ENCODE measurements around the gene TMC5.
A peak's percentile ranks its signal among the peaks of the same experiment; 100 is the strongest.

The TMC5 gene

DNA sequence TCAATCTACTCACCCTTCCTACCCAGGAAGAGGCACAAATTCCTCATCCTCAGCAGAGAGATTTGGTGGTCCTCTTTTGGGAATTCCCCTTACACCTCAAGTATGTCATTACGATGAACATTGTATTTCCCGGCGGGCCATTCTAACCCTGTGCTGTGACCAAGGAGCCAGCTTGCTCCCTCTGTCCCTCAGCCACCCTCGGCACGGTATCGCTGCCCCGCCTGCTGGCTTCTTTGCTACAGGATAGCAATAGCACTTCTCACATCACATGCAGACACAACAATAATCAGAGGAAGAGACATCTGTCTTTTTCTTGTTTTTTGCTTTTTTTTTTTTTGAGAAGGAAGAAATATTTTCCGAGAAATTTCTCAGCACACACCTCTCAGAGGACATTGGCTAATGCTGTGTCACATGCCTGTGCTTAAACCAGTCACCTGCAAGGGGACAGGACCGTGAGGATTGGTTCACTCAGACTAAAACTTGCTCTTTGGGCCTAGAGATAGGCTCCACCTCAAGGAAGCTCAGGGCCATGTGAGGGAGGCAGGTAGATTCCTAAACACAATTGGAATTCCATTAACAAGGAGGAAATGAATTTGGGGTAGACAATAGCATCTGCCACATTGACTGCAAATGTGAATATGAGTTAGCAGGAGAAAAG lies 41.2 kb downstream of the TMC5 start:
- no peak for DNase-seq (ENCODE audit: low spot score)

DNA sequence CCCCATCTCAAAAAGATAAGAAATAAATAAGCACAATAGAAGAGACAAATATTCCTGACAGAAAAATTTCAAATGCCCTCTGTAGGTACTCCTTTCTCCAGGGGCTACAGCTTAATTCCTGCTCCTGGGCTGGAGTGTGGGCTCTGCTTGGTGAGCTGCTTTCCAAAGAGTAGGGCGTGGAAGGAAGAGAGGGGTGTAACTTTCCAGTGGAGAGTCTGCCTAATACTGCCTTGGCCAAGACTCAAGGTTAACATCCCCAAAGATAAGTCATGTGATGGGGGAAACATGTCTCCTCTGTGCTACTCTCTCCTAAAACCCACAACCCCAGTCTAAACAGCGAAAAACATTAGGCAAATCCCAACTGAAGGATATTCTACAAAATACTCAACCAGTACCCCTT lies 42.7 kb downstream of the TMC5 start:
- DNase-seq (ENCODE audit: low spot score): no peak

DNA sequence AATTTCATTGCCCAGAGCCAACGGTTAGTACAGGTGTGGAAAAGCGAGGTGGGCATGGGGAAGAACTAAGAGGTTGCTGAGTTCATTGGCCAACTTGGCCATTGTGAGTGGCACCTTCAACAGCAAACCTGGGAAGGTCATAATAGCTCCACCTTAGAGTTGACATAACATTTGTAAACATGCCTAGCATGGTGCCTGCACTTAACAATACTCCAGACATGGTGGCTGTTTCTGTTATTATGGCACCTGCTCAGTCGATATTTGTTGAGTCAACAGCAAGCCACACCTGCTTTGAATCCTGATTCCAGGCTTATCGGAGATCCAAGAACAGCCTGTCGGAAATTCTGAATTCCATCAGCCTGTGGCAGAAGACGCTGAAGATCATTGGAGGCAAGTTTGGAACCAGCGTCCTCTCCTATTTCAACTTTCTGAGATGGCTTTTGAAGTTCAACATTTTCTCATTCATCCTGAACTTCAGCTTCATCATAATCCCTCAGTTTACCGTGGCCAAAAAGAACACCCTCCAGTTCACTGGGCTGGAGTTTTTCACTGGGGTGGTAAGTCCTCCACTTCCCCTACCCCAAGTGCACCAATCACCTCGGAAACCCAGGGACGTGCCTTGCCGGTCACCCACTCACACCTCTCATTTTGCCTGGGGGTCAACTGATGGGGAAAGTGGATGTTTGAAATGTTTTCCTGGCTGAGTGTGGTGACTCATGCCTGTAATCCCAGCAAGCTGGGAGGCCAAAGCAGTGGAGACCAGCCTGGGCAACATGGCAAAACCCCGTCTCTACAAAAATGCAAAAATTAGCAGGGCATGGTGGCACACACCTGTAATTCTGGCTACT lies 46.0 kb downstream of the TMC5 start:
- no peak for DNase-seq (ENCODE audit: low spot score)

DNA sequence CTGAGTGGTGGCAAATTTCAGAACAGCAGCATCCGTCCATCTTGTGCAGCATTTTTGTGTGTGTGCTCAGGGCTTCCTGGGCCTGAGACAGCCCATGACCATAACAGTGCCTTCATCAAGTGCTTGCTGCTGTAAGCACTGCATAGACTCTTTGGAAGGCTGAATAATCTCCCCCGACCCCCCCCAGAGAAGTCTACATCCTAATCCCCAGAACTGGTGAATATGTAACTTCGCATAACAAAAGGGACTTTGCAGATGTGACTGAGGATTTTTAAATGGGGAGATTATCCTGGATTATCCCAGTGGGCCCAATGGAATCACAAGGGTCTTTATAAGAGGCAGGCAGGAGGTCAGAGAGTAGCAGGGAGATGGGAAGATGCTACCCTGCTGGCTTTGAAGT lies 50.6 kb downstream of the TMC5 start:
- no peak for DNase-seq (ENCODE audit: low spot score)

DNA sequence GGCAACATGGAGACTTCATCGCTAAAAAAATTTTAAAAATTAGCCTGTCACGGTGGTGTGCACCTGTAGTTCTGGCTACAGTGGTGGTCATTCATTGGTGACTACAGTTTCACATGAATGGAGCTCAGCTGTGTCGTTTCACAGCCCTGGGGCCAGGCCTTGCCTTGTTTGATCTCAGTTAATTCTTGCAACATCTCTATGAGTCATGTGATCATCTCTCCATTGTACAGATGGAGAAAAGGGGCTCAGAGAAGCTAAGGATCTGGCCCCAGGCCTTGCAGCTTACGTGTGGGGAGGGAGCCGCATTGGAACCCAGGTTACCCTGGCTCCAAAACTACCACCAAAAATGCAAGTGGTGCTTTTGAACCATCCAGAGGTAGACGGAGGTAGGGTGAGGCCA lies 54.8 kb downstream of the TMC5 start:
- no peak for DNase-seq (ENCODE audit: low spot score)

DNA sequence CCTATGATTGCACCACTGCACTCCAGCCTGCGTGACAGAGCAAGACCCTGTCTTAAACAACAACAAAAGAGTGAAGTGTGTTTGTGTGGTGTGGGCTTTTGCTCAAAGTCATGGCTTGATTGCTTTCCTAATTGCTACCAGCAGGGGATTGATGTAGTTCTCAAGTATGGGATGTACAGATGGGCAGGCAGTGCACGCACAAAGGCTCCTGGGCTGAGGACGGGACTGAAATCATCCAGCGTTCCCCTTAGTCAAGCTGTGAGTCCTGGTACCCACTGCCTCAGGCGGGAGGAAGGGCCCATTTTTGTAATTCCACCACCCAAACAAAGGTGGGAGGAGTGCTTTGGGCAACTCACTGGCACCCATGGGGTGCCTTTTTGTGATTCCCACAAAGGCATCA lies 56.9 kb downstream of the TMC5 start:
- no peak for DNase-seq (ENCODE audit: low spot score)

DNA sequence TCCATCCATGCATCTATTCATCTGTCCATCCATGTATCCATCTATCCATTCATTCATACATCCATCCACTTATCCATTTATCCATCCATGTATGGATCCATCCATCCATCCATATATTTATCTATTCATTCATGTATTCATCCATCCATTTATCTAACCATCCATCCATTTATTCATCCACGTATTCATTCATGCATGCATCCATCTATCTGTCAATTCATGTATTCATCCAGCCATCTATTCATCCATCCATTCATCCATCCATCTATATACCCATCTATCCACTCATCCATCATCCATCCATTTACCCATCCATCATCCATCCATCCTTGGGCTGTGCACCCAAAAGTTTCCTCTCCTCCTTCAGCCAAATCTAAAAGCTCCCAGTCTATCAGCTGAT lies 60.8 kb downstream of the TMC5 start:
- no peak for DNase-seq (ENCODE audit: low spot score)

DNA sequence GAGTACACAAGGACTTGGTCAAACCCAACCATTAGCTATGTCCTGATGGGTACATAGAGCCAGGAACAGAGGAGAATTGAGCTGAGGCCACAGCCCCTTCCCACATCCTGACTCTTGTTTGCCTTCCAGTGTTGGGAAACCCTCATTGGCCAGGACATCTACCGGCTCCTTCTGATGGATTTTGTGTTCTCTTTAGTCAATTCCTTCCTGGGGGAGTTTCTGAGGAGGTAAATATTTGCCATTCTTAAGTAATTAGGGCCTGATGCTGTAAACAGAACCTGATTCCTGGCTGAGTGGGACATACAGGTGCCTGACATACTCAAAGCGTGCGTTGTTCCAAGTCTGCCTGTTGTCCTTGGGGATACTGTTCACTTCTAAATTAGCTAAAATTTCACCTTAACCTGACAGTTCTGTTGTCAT lies 61.6 kb downstream of the TMC5 start:
- DNase-seq (ENCODE audit: low spot score): no peak

DNA sequence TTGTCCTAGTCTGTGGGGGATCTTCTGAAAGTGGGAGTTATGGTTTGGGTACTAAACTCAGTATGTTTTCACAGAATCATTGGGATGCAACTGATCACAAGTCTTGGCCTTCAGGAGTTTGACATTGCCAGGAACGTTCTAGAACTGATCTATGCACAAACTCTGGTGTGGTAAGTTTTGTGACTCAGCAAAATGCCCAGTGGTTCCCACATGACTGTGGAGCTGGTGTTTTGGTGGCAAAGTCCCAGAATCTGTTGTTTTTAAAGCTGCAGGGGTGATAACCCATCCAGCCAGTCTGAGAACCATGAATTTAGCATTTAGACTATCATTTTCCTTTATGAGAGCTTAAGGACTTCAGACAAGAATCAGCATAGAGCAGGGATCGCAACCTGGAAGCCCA lies 63.6 kb downstream of the TMC5 start:
- no peak for DNase-seq (ENCODE audit: low spot score)

DNA sequence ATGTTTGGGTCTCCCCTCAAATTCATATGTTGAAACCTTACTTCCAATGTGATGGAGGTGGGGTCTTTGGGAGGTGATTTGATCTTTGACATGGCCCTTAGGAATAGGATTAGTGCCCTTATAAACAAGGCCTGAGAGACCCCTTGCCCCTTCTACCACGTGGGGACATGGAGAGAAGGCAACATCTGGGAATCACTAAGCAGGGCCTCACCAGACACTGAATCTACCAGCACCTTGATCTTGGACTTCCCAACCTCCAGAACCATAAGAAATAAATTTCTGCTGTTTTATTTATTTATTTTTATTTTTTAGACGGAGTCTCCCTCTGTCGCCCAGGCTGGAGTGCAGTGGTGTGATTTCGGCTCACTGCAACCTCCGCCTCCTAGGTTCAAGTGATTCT lies 64.1 kb downstream of the TMC5 start:
- DNase-seq (ENCODE audit: low spot score): no peak

DNA sequence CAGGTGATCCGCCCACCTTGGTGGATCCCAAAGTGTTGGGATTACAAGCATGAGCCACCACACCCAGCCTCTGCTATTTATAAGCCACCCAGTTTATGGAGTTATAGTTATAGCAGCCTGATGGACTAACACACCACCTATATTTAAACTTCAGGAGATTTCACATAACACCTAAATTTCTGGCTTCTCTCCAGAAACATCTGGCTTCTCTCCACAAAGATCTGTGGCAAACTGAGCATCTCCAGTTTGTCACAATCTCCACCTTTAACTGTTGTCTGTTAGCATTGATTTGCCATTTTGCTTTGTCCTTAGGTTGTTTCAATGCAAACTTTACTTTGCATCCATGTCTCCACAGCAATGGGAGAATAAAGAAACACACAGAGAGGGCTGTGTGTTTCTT lies 64.6 kb downstream of the TMC5 start:
- DNase-seq (ENCODE audit: low spot score): no peak

DNA sequence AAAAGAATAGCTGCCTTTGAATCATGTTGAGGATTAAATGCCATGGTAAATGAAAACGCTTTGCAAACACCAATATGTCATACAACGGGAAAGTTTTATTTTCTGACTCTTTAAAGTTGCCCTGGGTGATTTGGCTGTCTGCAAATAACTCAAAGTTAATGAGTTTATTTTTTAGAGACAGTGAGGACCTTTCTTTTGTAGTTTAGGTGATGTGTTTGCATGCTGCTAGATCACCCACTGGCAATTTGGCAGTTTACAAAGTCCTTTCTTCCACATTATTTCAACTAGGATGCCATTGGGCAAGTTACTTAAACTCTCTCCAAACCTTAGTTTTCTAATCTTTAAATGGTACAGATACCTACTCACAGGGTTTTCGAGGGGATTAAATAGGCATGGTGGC lies 66.4 kb downstream of the TMC5 start:
- DNase-seq (ENCODE audit: low spot score): no peak

DNA sequence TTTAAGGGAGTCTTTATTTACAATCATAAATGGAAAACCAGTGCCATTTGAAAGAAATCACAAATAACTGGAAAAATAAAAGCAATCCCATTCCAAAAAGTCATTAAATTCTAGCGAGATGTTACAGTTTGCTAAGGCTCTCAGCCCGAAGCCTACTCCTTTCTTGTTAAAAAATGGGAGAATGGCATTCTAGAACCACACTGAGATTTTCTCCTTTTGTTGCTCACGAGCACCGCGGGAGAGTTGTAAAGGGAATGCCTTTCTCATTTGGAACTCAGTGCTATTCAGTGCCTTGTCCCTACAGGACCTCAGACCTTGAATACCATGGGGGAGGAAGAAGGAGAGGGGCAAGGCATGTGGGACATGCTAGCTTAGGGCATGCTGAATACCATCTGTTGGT lies 67.9 kb downstream of the TMC5 start:
- no peak for DNase-seq (ENCODE audit: low spot score)

DNA sequence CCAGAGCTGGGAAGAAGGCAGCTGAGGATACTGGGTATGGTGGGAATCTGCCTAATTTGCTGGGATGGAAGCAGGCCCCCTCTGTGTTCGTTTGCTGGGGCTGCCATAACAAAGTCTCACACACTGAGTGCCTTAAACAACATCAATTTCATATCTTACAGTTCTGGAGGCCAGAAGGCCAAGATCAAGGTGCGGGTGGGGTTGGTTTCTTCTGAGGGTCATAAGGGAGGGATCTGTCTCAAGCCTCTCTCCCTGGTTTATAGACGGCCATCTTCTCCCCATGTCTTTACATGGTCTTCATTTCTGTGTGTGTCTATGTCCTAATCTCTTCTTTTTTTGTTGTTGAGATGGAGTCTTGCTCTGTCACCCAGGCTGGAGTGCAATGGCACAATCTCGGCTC lies 68.4 kb downstream of the TMC5 start:
- DNase-seq (ENCODE audit: low spot score): no peak

DNA sequence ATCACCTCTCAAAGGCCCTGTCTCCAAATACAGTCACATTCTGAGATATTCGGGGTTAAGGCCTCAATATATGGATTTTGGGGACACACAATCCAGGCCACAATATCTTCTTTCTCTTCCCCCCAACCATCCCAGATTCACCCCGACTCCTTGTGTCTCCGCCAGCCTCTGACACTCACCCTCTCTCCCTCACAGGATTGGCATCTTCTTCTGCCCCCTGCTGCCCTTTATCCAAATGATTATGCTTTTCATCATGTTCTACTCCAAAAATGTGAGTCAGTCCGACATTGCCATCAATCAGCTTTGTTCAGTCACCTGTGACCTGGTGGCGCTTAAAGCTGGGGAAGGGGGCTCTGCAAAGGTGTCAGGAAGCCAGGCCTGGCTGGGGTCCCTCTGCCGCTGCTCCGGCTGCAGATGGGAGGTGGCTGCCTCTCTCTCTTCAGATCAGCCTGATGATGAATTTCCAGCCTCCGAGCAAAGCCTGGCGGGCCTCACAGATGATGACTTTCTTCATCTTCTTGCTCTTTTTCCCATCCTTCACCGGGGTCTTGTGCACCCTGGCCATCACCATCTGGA lies 69.2 kb downstream of the TMC5 start:
- DNase-seq (ENCODE audit: low spot score): no peak

DNA sequence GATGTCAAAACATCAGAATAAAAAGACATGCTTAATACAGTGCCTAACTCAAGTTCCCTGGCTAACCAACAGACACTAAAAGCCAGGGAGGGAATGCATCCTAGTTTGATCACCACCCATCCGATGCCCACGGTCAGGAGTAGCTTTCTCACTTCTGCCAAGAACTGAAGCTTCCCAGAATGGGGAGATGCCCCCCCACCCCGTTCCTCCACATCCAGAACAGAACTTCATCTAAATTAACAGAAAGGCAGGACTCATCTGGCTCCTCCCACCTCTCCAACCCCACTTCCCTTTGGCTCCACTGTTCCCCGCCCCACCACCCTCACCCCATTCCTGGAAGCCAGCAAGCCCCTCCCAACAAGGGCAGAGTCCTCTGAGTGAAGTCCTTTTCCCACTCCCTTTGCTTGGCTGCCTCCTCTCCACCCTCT lies 70.5 kb downstream of the TMC5 start:
- peak; percentile 25 for DNase-seq (ENCODE audit: low spot score)

DNA sequence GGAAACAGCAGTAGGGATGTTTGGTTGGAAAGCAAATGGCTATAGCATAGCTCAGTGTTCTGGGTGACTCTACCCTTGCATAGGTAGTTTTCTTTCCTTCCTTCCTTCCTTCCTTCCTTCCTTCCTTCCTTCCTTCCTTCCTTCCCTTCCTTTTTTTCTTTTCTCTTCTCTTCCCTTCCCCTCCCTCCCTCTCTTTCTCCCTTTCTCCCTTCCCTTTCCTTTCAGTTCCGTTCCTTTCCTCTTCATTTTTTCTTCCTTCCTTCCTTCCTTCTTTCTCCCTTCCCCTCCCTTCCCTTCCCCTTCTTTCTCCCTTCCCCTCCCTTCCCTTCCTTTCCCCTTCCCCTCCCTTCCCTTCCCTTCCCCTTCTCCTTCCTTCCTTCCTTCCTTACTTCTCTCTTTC lies 72.9 kb downstream of the TMC5 start:
- no peak for DNase-seq (ENCODE audit: low spot score)

DNA sequence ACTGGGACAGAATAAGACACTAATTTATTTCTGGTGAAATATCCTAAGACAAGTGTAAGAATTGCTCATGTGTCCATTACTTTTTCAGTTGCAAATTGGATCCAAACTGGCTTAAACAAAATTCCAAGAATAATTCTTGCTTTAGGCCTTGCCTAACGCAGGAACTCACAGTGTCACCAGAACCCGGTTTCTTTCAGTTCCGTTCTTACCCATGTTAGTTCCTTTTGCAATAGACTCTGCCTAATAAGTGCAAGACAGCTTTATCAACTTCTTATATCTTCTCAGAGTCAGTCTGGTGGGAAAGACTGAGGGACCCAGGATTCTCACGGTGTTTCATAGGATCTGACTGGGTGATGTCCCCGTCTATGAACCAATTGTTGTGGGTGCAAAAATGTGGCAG lies 79.5 kb downstream of the TMC5 start:
- no peak for DNase-seq (ENCODE audit: low spot score)

DNA sequence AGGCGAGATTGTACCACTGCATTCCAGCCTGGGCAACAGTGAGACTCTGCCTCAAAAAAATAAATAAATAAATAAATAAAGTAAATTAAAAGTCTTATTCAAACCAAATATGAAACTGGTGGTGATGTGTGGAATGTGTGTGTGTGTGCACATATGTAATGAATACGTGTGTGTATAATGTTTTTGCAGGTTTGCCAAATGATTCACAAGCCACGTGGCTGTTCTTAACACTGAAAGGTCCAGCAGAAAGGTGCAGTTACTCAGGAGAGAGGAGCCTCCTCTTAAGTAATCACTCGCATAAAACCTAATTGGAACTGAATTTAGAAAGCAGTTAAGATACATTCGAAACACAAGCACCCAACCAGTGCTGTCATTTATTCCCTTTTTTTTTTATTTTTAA lies 81.3 kb downstream of the TMC5 start:
- no peak for DNase-seq (ENCODE audit: low spot score)

DNA sequence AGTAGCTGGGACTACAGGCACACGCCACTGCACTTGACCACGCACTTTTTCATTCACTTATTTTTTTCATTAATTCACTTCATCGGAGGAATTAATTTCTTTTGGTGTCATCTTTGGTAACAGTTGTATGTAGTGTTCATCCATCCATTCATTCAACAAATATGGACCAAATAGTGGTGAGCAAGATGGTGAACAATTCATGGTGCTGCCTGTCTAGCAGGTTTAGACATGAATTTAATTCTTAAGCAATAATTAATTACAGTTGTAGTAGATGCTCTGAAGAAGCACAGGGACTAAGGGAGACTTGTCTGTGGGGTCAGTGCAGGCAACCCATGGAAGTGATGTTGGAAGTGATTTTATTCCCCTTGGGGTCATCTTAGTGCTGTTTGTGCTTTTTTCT lies 81.8 kb downstream of the TMC5 start:
- no peak for DNase-seq (ENCODE audit: low spot score)

DNA sequence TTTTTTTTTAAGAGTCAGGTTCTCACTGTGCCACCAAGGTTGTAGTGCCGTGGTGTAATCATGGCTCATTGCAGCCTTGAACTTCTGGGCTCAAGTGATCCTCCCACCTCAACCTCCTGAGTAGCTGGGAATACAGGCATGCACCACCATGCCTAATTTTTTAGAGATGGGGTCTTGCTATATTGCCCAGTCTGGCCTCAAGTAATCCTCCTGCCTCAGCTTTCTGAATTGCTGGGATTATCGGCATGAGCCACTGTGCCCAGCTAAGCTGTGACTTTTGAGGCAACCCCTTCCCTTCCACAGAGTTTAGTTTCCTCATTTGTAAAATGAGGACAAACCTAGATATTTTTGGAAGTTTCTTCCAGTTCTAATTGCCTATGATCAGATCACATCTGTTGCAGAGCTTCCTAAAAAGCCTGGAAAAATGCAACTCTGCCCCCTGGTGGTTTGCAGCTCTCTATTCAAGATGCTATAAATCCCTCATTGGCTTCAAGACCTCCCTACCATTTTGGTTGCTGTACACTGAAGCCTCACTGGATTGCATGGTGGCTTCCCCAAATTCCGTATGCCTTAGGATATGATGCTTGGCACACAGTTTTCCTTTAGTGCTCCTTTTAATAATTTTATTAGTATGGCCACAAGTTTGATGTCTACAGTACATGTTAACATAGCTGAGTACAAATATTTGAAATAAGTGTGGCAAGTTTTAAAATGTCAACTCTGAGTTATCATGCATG lies 84.9 kb downstream of the TMC5 start:
- DNase-seq (ENCODE audit: low spot score): peak; percentile 55

DNA sequence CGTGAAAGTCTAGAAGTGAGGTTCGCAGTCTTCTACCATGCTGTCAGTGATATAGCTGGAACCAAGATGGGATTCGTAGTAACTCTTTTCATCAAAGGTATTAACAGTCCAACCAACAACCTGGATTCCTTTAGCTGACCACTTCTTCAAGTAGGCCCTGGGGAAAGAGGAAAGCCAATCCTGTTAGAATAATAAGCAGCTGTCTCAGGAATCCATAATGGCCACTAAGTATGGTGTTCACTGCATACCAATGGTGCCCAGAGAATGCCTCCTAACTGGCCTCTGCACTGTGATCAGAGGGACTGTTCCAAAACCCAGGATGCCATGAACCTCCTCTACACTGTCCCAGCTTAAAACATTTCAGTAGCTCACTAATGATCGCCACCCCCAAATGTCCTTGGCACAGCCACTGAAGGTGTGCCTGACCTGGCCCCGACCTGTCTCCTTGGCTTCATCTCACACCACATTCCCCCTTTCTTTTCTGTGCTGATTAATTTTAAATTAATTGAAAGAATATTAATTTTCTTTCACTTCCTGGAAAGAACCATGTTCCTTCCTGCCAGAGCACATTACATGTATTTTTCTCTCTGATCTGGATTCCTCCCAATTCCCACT lies 85.9 kb downstream of the TMC5 start:
- DNase-seq (ENCODE audit: low spot score): no peak
